Liver (tissue), 3 donors: ENCODE measurements around the gene MAGI1.

Experiments used
- EGR1 ChIP-seq, 2 donors: IDR thresholded peaks; 2 replicates each; pipeline ENCODE4 v1.6.1; 2016 to 2018; ENCODE audit warnings: antibody characterized with exemption in 2 of 2, low read depth in 2 of 2
- GABPA ChIP-seq, 2 donors: IDR thresholded peaks in 1 of 2; conservative IDR thresholded peaks in 1 of 2; 2 replicates each; pipeline ENCODE4 v1.6.1; 2016; ENCODE audit warnings: antibody characterized with exemption in 2 of 2, mild to moderate bottlenecking in 1 of 2, moderate library complexity in 1 of 2
- HNF4G ChIP-seq: IDR thresholded peaks from 2 replicates; pipeline ENCODE4 v1.6.1; 2016; ENCODE audit warnings: antibody characterized with exemption
- NR2F2 ChIP-seq: IDR thresholded peaks from 2 replicates; pipeline ENCODE4 v1.6.1; 2016; ENCODE audit warnings: antibody characterized with exemption
- RAD21 ChIP-seq, 2 donors: IDR thresholded peaks; 2 replicates each; pipeline ENCODE4 v1.6.1; 2016; ENCODE audit warnings: antibody characterized with exemption in 2 of 2, mild to moderate bottlenecking in 2 of 2
- SP1 ChIP-seq: IDR thresholded peaks from 2 replicates; pipeline ENCODE4 v1.6.1; 2018; ENCODE audit warnings: antibody characterized with exemption, mild to moderate bottlenecking
- TAF1 ChIP-seq: conservative IDR thresholded peaks from 2 replicates; pipeline ENCODE4 v1.6.1; 2016; ENCODE audit warnings: antibody characterized with exemption, mild to moderate bottlenecking
- TF ChIP-seq, protein P1 (sequence below): fragments of 150-350 bp; IDR thresholded peaks from 2 replicates; pipeline ENCODE4 v1.5.1; 2017; ENCODE audit warnings: improper control_type of control experiment, low read depth, low read length; ENCODE audit not compliant: missing input control
- TF ChIP-seq, protein P2 (sequence below): IDR thresholded peaks from 2 replicates; pipeline ENCODE4 v1.6.1; 2016; ENCODE audit warnings: antibody characterized with exemption
- TF ChIP-seq, protein P3 (sequence below): IDR thresholded peaks from 2 replicates; pipeline ENCODE4 v1.6.1; 2016; ENCODE audit warnings: antibody characterized with exemption
- donor health status: healthy.
- donor health status: healthy.

DNA sequence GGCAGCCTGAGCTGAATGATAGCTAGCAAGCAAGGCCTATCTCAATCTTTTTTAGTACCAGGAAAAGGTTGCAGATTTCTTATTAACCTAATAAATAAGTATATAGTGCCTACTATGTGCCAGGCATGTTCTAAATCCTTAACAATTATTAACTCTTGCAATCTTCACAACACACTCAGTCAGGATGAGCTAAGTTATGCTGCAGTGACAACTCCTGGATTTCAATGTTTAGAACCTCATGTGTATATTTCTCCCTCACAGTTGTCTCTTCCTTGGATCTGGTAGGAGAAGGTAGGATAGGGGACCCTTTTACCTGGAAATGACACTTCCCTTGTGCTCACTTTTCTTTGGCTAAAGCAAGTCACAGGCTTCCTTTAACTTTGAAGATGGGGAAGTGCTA, 39.3 kb upstream of the MAGI1 start:
- TF ChIP-seq, protein P1, sequence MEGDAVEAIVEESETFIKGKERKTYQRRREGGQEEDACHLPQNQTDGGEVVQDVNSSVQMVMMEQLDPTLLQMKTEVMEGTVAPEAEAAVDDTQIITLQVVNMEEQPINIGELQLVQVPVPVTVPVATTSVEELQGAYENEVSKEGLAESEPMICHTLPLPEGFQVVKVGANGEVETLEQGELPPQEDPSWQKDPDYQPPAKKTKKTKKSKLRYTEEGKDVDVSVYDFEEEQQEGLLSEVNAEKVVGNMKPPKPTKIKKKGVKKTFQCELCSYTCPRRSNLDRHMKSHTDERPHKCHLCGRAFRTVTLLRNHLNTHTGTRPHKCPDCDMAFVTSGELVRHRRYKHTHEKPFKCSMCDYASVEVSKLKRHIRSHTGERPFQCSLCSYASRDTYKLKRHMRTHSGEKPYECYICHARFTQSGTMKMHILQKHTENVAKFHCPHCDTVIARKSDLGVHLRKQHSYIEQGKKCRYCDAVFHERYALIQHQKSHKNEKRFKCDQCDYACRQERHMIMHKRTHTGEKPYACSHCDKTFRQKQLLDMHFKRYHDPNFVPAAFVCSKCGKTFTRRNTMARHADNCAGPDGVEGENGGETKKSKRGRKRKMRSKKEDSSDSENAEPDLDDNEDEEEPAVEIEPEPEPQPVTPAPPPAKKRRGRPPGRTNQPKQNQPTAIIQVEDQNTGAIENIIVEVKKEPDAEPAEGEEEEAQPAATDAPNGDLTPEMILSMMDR = no peak
- TF ChIP-seq, protein P2, sequence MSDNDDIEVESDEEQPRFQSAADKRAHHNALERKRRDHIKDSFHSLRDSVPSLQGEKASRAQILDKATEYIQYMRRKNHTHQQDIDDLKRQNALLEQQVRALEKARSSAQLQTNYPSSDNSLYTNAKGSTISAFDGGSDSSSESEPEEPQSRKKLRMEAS = no peak
- TF ChIP-seq EGR1 (IDR thresholded peaks at IDR 0.05; ENCODE audit: low read depth in 2 of 2) = no peak
- no peak for TF ChIP-seq TAF1
- TF ChIP-seq, protein P3, sequence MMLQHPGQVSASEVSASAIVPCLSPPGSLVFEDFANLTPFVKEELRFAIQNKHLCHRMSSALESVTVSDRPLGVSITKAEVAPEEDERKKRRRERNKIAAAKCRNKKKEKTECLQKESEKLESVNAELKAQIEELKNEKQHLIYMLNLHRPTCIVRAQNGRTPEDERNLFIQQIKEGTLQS = no peak
- no peak for TF ChIP-seq GABPA (IDR thresholded peaks at IDR 0.05 in 1 of 2, conservative IDR thresholded peaks at IDR 0.05 in 1 of 2)
- TF ChIP-seq NR2F2 = no peak
- no peak for TF ChIP-seq RAD21 (IDR thresholded peaks at IDR 0.05)
- no peak for TF ChIP-seq SP1
- TF ChIP-seq HNF4G = no peak
